ENCODE measurements around the gene EML2.

The EML2 gene

GRCh38 chr19:45578861-45579260 lies 60.3 kb downstream of the EML2 start:
- Histone ChIP-seq H3K27ac (ENCODE audit: low read length) (no peak overlapping the region), H2AFZ (ENCODE audit: low read depth, low read length) (no peak overlapping the region), H3K4me1 (ENCODE audit: insufficient read depth, low read length) (peaks cover 10% of the 10 kb centered on the region), H3K9ac (ENCODE audit: low read depth, low read length) (no peak overlapping the region), H3K27me3 (ENCODE audit: insufficient read depth, low read length, poor library complexity) (no peaks in the 10 kb centered on the region), H3K4me3 (ENCODE audit: low read depth in 1 of 2, low read length in 2 of 2) (no peak overlapping the region), H3K36me3 (ENCODE audit: insufficient read depth, low read length) (0 out of 2 replicates have a peak, but pooled peaks cover 4% of the 10 kb centered on the region), H4K20me1 (ENCODE audit: insufficient read depth, low read length) (no peaks in the 10 kb centered on the region), H3K79me2 (ENCODE audit: insufficient read depth, low read length) (peaks cover 49% of the 10 kb centered on the region), H3K4me2 (ENCODE audit: insufficient read depth, low read length) (no peak overlapping the region), H3K9me3 (ENCODE audit: insufficient read depth, low read length, severe bottlenecking) (no peaks in the 10 kb centered on the region)
- ATAC-seq (ENCODE audit: insufficient read depth, low read depth) (no peak), DNase-seq (no peak)
- TF ChIP-seq, protein P1, sequence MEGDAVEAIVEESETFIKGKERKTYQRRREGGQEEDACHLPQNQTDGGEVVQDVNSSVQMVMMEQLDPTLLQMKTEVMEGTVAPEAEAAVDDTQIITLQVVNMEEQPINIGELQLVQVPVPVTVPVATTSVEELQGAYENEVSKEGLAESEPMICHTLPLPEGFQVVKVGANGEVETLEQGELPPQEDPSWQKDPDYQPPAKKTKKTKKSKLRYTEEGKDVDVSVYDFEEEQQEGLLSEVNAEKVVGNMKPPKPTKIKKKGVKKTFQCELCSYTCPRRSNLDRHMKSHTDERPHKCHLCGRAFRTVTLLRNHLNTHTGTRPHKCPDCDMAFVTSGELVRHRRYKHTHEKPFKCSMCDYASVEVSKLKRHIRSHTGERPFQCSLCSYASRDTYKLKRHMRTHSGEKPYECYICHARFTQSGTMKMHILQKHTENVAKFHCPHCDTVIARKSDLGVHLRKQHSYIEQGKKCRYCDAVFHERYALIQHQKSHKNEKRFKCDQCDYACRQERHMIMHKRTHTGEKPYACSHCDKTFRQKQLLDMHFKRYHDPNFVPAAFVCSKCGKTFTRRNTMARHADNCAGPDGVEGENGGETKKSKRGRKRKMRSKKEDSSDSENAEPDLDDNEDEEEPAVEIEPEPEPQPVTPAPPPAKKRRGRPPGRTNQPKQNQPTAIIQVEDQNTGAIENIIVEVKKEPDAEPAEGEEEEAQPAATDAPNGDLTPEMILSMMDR (IDR thresholded peaks at IDR 0.05; ENCODE audit: borderline replicate concordance, extremely low read depth, low read length, poor library complexity, severe bottlenecking), result no peak
- TF ChIP-seq EZH2 (IDR thresholded peaks at IDR 0.05; ENCODE audit: borderline replicate concordance, low read depth, low read length, severe bottlenecking), result no peak

DNA sequence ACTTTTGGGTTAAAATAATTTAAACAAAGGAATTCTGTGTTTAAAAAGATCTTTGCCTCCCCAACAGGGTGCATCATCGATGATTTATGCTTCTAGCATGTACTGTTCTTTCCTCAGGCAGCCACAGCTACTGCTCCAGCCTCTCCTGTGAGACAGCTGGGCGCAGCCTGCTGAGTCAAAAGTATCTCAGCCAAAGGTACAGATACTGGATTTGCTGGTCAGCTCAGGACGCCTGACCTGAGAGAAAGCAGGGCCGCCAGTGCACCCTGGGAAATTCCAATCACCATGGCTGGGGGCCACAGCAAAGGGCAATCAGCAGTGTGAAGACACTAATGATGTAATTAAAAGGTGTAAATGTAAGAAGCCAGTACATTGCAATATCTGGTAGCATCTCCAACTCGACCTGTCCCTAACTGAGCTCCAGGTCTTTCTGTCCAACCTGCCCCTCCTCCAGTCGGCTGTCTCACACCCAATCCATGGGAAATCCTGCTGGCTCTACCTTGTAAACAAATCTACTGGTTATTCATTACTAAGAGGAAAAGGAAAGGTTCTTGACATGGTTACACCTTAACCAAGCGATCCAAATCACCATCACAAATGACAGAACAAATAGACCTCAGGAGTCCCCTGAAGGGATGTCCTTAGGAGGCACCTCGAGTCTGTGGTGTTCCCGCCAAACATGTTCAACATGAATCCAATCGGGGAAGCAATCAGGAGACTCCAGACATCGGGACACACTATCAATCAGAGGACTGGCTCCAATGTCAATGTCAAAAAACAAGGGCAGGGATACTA lies 61.9 kb downstream of the EML2 start:
- H3K9me3 ChIP-seq (ENCODE audit: insufficient read depth, low read length, severe bottlenecking), result no peaks in the 10 kb centered on the region
- no peak overlapping the region for H3K9ac ChIP-seq (ENCODE audit: low read depth, low read length)
- H3K4me2 ChIP-seq (ENCODE audit: insufficient read depth, low read length), result no peak overlapping the region
- H3K27me3 ChIP-seq (ENCODE audit: insufficient read depth, low read length, poor library complexity), result no peaks in the 10 kb centered on the region
- no peaks in the 10 kb centered on the region for H4K20me1 ChIP-seq (ENCODE audit: insufficient read depth, low read length)
- ATAC-seq (ENCODE audit: insufficient read depth, low read depth), result no peak
- no peak overlapping the region for H2AFZ ChIP-seq (ENCODE audit: low read depth, low read length)
- no peak for DNase-seq
- H3K36me3 ChIP-seq (ENCODE audit: insufficient read depth, low read length), result 0 out of 2 replicates have a peak, but pooled peaks cover 4% of the 10 kb centered on the region
- TF ChIP-seq, protein P1 (IDR thresholded peaks at IDR 0.05; ENCODE audit: borderline replicate concordance, extremely low read depth, low read length, poor library complexity, severe bottlenecking), result no peak
- no peak for TF ChIP-seq EZH2 (IDR thresholded peaks at IDR 0.05; ENCODE audit: borderline replicate concordance, low read depth, low read length, severe bottlenecking)
- H3K4me3 ChIP-seq (ENCODE audit: low read depth in 1 of 2, low read length in 2 of 2), result no peak overlapping the region
- H3K4me1 ChIP-seq (ENCODE audit: insufficient read depth, low read length), result no peaks in the 10 kb centered on the region
- H3K27ac ChIP-seq (ENCODE audit: low read length), result no peak overlapping the region
- H3K79me2 ChIP-seq (ENCODE audit: insufficient read depth, low read length), result peaks cover 41% of the 10 kb centered on the region

GRCh38 chr19:45576682-45577081 lies 62.5 kb downstream of the EML2 start:
- no peaks in the 10 kb centered on the region for H4K20me1 ChIP-seq (ENCODE audit: insufficient read depth, low read length)
- no peak for TF ChIP-seq EZH2 (IDR thresholded peaks at IDR 0.05; ENCODE audit: borderline replicate concordance, low read depth, low read length, severe bottlenecking)
- TF ChIP-seq, protein P1 (IDR thresholded peaks at IDR 0.05; ENCODE audit: borderline replicate concordance, extremely low read depth, low read length, poor library complexity, severe bottlenecking), result no peak
- no peaks in the 10 kb centered on the region for H3K4me1 ChIP-seq (ENCODE audit: insufficient read depth, low read length)
- H2AFZ ChIP-seq (ENCODE audit: low read depth, low read length), result no peak overlapping the region
- H3K9me3 ChIP-seq (ENCODE audit: insufficient read depth, low read length, severe bottlenecking), result no peaks in the 10 kb centered on the region
- H3K27ac ChIP-seq (ENCODE audit: low read length), result no peak overlapping the region
- no peak overlapping the region for H3K4me3 ChIP-seq (ENCODE audit: low read depth in 1 of 2, low read length in 2 of 2)
- H3K27me3 ChIP-seq (ENCODE audit: insufficient read depth, low read length, poor library complexity), result no peaks in the 10 kb centered on the region
- no peak for DNase-seq
- no peak for ATAC-seq (ENCODE audit: insufficient read depth, low read depth)
- no peak overlapping the region for H3K4me2 ChIP-seq (ENCODE audit: insufficient read depth, low read length)
- H3K79me2 ChIP-seq (ENCODE audit: insufficient read depth, low read length), result peaks cover 40% of the 10 kb centered on the region
- H3K9ac ChIP-seq (ENCODE audit: low read depth, low read length), result no peak overlapping the region
- H3K36me3 ChIP-seq (ENCODE audit: insufficient read depth, low read length), result 0 out of 2 replicates have a peak, but pooled peaks cover 4% of the 10 kb centered on the region
